Neural cell (in vitro differentiated cells): ENCODE measurements around the gene ALOXE3.

ENCODE experiments used
- EP300 ChIP-seq: fragments of 450-650 bp; conservative IDR thresholded peaks from 2 replicates; pipeline ENCODE4 v1.6.1; 2014; ENCODE audit warnings: antibody characterized with exemption, mild to moderate bottlenecking, moderate library complexity; ENCODE audit not compliant: poor library complexity, severe bottlenecking
- EZH2 ChIP-seq: fragments of 200-600, 300-800 bp; shearing (Covaris generic), sonication (generic); IDR thresholded peaks from 2 replicates; pipeline ENCODE4 v1.6.1; 2014; ENCODE audit warnings: antibody characterized with exemption, low read length, borderline replicate concordance, mild to moderate bottlenecking; ENCODE audit not compliant: insufficient read depth, poor library complexity, severe bottlenecking
- MXI1 ChIP-seq: fragments of 450-650 bp; conservative IDR thresholded peaks from 2 replicates; pipeline ENCODE4 v1.6.1; 2014; ENCODE audit warnings: antibody characterized with exemption, mild to moderate bottlenecking; ENCODE audit not compliant: poor library complexity, severe bottlenecking
- POLR2AphosphoS5 ChIP-seq: IDR thresholded peaks from 2 replicates; pipeline ENCODE4 v1.6.1; 2012
- RAD21 ChIP-seq: fragments of 450-650 bp; conservative IDR thresholded peaks from 2 replicates; pipeline ENCODE4 v1.6.1; 2014; ENCODE audit warnings: antibody characterized with exemption, mild to moderate bottlenecking, moderate library complexity
- SMC3 ChIP-seq: fragments of 450-650 bp; conservative IDR thresholded peaks from 2 replicates; pipeline ENCODE4 v1.6.1; 2014; ENCODE audit warnings: antibody characterized with exemption, mild to moderate bottlenecking, moderate library complexity; ENCODE audit not compliant: poor library complexity
- TAF1 ChIP-seq: IDR thresholded peaks from 2 replicates; pipeline ENCODE4 v1.6.1; 2012; ENCODE audit warnings: low read depth
- TF ChIP-seq, protein P1 (sequence below): fragments of 450-650 bp; IDR thresholded peaks from 2 replicates; pipeline ENCODE4 v1.5.1; 2014; ENCODE audit warnings: antibody characterized with exemption, mild to moderate bottlenecking, moderate library complexity; ENCODE audit not compliant: poor library complexity, severe bottlenecking
- TF ChIP-seq, protein P2 (sequence below): IDR thresholded peaks from 2 replicates; pipeline ENCODE4 v1.6.1; 2012; ENCODE audit warnings: borderline replicate concordance

GRCh38 chr17:8046929-8047768 lies 71.2 kb downstream of the ALOXE3 start:
- TF ChIP-seq, protein P1, sequence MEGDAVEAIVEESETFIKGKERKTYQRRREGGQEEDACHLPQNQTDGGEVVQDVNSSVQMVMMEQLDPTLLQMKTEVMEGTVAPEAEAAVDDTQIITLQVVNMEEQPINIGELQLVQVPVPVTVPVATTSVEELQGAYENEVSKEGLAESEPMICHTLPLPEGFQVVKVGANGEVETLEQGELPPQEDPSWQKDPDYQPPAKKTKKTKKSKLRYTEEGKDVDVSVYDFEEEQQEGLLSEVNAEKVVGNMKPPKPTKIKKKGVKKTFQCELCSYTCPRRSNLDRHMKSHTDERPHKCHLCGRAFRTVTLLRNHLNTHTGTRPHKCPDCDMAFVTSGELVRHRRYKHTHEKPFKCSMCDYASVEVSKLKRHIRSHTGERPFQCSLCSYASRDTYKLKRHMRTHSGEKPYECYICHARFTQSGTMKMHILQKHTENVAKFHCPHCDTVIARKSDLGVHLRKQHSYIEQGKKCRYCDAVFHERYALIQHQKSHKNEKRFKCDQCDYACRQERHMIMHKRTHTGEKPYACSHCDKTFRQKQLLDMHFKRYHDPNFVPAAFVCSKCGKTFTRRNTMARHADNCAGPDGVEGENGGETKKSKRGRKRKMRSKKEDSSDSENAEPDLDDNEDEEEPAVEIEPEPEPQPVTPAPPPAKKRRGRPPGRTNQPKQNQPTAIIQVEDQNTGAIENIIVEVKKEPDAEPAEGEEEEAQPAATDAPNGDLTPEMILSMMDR, result no peak
- TF ChIP-seq EZH2 (no peak), RAD21 (no peak), MXI1 (no peak), EP300 (no peak), TAF1 (no peak), POLR2AphosphoS5 (no peak), SMC3 (no peak)
- TF ChIP-seq, protein P2, sequence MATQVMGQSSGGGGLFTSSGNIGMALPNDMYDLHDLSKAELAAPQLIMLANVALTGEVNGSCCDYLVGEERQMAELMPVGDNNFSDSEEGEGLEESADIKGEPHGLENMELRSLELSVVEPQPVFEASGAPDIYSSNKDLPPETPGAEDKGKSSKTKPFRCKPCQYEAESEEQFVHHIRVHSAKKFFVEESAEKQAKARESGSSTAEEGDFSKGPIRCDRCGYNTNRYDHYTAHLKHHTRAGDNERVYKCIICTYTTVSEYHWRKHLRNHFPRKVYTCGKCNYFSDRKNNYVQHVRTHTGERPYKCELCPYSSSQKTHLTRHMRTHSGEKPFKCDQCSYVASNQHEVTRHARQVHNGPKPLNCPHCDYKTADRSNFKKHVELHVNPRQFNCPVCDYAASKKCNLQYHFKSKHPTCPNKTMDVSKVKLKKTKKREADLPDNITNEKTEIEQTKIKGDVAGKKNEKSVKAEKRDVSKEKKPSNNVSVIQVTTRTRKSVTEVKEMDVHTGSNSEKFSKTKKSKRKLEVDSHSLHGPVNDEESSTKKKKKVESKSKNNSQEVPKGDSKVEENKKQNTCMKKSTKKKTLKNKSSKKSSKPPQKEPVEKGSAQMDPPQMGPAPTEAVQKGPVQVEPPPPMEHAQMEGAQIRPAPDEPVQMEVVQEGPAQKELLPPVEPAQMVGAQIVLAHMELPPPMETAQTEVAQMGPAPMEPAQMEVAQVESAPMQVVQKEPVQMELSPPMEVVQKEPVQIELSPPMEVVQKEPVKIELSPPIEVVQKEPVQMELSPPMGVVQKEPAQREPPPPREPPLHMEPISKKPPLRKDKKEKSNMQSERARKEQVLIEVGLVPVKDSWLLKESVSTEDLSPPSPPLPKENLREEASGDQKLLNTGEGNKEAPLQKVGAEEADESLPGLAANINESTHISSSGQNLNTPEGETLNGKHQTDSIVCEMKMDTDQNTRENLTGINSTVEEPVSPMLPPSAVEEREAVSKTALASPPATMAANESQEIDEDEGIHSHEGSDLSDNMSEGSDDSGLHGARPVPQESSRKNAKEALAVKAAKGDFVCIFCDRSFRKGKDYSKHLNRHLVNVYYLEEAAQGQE, result no peak
